ENCODE measurements around the gene UBE2J2. TPM values are rescaled to one million over a fixed set of nuclear protein-coding genes. Genes with fewer than 3 reads are reported as not detected.

Gene UBE2J2
- polyA plus RNA-seq, 1 donor from 2014 or later: 79.7 TPM

DNA sequence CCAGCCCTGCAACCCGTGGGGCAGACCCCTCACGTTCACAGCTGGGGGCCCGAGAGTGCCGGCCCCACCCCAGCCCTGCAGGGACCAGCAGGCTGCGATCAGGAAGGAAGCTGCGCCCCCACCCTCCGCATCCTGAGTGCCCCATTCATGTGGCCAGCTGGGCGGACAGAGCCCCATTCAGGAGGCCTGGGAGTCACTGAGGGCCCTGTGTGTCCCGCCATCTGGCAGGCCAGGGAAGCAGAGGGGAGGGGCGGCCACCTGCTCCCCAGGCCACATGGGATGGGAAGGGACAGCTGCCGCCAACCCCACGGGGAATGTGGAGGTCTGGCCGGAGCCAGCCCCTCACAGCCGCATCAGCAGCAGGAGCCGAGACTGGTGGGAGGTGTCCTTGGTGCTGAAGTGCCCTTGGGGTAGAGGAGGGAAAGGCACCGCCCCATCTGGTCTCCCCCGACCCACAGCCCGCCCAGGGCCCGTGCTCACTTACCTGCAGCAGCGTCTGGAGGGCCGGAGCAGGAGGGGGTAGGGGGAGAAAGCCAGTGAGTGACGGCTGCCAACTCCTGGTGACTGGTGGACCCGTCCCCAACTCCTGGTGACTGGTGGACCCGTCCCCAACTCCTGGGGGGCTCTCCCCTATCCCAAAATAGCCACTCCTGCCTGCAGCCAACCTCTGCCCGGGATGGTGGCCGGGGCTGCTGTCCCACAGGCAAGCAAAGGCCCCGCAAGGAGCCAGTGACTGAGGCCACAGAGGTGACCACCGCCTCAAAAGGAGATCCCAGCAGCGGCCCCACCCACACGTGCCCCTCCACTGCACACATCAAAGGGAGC is 25.4 kb upstream of the UBE2J2 start:
- no peak overlapping the region for H3K27ac ChIP-seq (ENCODE audit: low read length)
- H3K36me3 ChIP-seq (ENCODE audit: insufficient read depth, low read length): no peaks in the 10 kb centered on the region
- peaks cover 2% of the 10 kb centered on the region for H3K79me2 ChIP-seq (replicated peaks; ENCODE audit: insufficient read depth, low read length)
- H4K20me1 ChIP-seq (ENCODE audit: insufficient read depth): peaks cover 2% of the 10 kb centered on the region
- no peaks in the 10 kb centered on the region for H3K9me2 ChIP-seq (ENCODE audit: insufficient read depth, low read length)
- no peaks in the 10 kb centered on the region for H3F3A ChIP-seq (ENCODE audit: insufficient read depth, low read length, poor library complexity, severe bottlenecking)
- no peaks in the 10 kb centered on the region for H3K27me3 ChIP-seq (ENCODE audit: insufficient read depth, low read depth, low read length)
- no peak overlapping the region for H2AFZ ChIP-seq (ENCODE audit: low read depth, low read length)
- no peak overlapping the region for H3K4me3 ChIP-seq (ENCODE audit: low read length)
- H3K9ac ChIP-seq (ENCODE audit: low read length): no peak overlapping the region
- H3K9me3 ChIP-seq (ENCODE audit: low read length): no peaks in the 10 kb centered on the region
- no peak overlapping the region for H3K4me2 ChIP-seq (ENCODE audit: low read length)
- TF ChIP-seq, protein P1, sequence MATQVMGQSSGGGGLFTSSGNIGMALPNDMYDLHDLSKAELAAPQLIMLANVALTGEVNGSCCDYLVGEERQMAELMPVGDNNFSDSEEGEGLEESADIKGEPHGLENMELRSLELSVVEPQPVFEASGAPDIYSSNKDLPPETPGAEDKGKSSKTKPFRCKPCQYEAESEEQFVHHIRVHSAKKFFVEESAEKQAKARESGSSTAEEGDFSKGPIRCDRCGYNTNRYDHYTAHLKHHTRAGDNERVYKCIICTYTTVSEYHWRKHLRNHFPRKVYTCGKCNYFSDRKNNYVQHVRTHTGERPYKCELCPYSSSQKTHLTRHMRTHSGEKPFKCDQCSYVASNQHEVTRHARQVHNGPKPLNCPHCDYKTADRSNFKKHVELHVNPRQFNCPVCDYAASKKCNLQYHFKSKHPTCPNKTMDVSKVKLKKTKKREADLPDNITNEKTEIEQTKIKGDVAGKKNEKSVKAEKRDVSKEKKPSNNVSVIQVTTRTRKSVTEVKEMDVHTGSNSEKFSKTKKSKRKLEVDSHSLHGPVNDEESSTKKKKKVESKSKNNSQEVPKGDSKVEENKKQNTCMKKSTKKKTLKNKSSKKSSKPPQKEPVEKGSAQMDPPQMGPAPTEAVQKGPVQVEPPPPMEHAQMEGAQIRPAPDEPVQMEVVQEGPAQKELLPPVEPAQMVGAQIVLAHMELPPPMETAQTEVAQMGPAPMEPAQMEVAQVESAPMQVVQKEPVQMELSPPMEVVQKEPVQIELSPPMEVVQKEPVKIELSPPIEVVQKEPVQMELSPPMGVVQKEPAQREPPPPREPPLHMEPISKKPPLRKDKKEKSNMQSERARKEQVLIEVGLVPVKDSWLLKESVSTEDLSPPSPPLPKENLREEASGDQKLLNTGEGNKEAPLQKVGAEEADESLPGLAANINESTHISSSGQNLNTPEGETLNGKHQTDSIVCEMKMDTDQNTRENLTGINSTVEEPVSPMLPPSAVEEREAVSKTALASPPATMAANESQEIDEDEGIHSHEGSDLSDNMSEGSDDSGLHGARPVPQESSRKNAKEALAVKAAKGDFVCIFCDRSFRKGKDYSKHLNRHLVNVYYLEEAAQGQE (IDR thresholded peaks at IDR 0.05; ENCODE audit: borderline replicate concordance): no peak

DNA sequence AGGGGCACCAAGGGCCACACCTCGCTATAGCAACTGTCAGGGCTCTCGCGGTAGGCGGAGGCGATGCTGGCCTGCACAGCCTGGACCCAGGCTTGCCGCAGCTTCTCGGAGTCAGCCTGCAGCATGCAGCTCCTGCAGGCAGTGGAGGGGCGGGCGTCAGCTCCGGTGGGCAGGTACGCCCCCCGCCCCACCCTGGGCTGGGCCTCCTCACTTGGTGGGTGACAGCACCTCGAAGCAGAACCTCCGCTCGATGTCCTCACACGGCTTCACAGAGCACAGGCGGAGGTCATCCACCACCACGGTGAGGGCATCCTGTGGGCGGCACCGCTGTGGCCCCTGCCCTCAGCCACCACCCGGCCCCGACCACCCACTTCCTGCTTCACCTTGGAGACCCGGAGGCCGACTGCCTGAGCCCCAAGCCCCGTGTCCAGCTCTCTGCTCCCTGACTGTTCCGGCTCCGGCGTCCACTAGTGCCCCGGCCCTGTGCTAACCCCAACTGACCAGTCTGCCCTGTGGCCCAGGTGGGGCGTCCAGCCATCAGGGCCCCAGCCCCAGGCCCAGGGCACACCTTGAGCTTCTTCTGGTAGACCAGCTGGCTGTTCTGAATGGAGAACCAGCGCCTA is 24.3 kb upstream of the UBE2J2 start:
- no peak overlapping the region for H3K9ac ChIP-seq (ENCODE audit: low read length)
- H3K4me2 ChIP-seq (ENCODE audit: low read length): no peak overlapping the region
- H3F3A ChIP-seq (ENCODE audit: insufficient read depth, low read length, poor library complexity, severe bottlenecking): no peaks in the 10 kb centered on the region
- no peaks in the 10 kb centered on the region for H3K79me2 ChIP-seq (replicated peaks; ENCODE audit: insufficient read depth, low read length)
- H3K9me2 ChIP-seq (ENCODE audit: insufficient read depth, low read length): no peaks in the 10 kb centered on the region
- H3K27me3 ChIP-seq (ENCODE audit: insufficient read depth, low read depth, low read length): no peaks in the 10 kb centered on the region
- no peak overlapping the region for H2AFZ ChIP-seq (ENCODE audit: low read depth, low read length)
- no peak overlapping the region for H3K27ac ChIP-seq (ENCODE audit: low read length)
- H3K36me3 ChIP-seq (ENCODE audit: insufficient read depth, low read length): no peaks in the 10 kb centered on the region
- H4K20me1 ChIP-seq (ENCODE audit: insufficient read depth): no peaks in the 10 kb centered on the region
- TF ChIP-seq MXI1 (conservative IDR thresholded peaks at IDR 0.05; ENCODE audit: poor library complexity, severe bottlenecking) (no peak), TAF1 (IDR thresholded peaks at IDR 0.05; ENCODE audit: low read depth) (no peak), POLR2AphosphoS5 (IDR thresholded peaks at IDR 0.05) (no peak), EP300 (conservative IDR thresholded peaks at IDR 0.05; ENCODE audit: poor library complexity, severe bottlenecking) (no peak), SMC3 (conservative IDR thresholded peaks at IDR 0.05; ENCODE audit: poor library complexity) (no peak), RAD21 (conservative IDR thresholded peaks at IDR 0.05) (no peak), EZH2 (IDR thresholded peaks at IDR 0.05; ENCODE audit: borderline replicate concordance, insufficient read depth, low read length, poor library complexity, severe bottlenecking) (no peak)
- TF ChIP-seq, protein P2, sequence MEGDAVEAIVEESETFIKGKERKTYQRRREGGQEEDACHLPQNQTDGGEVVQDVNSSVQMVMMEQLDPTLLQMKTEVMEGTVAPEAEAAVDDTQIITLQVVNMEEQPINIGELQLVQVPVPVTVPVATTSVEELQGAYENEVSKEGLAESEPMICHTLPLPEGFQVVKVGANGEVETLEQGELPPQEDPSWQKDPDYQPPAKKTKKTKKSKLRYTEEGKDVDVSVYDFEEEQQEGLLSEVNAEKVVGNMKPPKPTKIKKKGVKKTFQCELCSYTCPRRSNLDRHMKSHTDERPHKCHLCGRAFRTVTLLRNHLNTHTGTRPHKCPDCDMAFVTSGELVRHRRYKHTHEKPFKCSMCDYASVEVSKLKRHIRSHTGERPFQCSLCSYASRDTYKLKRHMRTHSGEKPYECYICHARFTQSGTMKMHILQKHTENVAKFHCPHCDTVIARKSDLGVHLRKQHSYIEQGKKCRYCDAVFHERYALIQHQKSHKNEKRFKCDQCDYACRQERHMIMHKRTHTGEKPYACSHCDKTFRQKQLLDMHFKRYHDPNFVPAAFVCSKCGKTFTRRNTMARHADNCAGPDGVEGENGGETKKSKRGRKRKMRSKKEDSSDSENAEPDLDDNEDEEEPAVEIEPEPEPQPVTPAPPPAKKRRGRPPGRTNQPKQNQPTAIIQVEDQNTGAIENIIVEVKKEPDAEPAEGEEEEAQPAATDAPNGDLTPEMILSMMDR (IDR thresholded peaks at IDR 0.05; ENCODE audit: poor library complexity, severe bottlenecking): no peak
- TF ChIP-seq, protein P1 (IDR thresholded peaks at IDR 0.05; ENCODE audit: borderline replicate concordance): no peak
- no peak overlapping the region for H3K4me3 ChIP-seq (ENCODE audit: low read length)
- H3K9me3 ChIP-seq (ENCODE audit: low read length): no peaks in the 10 kb centered on the region

Data from neural cell (in vitro differentiated cells).